IPS DF 19.7 (cell line): ENCODE measurements around the gene ROBO3.

Experiments used
- DNase-seq: peaks from one replicate; pipeline ENCODE4 v3.0.0-alpha.2; 2013; ENCODE audit warnings: low read depth, low spot score

The ROBO3 gene

DNA sequence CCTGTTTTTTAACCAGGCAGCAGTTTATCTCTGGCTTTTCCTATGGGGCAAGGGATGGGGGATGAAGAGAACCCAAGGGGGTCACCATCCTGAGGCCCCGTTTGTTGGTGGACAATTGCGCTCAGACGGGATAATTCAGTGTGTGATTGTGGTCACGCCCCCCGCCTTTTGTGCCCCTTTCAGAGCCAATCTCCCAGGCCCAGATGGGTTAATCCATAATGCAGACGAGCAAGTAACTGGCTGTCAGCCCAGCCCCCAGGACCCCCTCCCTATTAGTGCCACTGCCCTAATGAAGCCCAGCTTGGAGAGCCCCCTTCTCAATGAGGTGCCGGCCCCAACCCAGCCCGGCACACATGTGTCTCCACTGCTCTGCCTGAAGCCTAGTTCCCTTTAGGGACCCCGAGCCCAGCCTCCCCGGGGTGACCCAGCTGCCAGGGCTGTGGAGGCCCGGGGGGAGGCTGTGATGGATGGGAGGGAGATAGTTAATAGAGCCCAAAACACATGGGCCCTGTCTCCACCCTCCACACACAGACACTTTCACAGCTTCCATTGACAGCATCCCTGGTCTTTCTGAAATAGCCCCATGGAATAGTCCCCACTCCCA is 19.1 kb upstream of the ROBO3 start:
- DNase-seq, result no peak

GRCh38 chr11:124859171-124859570 is 6.1 kb upstream of the ROBO3 start:
- DNase-seq, result no peak

GRCh38 chr11:124861670-124862069 is 3.6 kb upstream of the ROBO3 start:
- no peak for DNase-seq

DNA sequence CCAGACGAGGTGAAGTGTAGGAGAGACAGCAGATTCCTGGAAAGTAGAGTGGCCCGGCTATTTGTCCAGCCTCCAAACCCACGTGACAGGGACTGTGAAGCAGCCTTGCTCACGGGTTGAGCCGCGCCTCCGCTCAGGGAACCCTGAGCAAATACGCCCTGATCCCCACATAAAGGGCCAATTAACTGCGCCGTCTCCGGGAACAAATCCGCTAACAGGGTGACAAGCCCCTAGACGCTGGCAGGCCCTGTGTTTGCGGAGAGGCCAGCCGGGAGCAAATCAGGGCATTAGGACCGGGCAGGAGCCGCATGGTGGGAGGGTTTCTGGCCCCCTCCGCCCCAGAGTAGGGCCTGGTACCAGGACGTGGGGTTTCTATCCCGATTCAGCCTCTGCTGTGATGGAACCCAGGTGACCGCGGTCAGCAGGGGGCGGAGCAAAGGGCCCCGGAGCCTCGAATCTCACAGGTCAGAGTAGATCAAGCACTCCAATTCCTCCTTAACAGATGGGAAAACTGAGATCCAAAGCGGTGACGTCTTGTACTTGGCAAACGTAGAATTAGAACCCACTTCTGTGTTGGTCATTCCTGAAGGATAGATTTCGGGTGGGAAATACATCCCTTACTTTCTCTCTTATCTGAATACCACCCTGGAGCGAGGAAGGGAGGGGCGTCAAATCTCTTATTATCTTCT is 2.0 kb upstream of the ROBO3 start:
- DNase-seq, result no peak

DNA sequence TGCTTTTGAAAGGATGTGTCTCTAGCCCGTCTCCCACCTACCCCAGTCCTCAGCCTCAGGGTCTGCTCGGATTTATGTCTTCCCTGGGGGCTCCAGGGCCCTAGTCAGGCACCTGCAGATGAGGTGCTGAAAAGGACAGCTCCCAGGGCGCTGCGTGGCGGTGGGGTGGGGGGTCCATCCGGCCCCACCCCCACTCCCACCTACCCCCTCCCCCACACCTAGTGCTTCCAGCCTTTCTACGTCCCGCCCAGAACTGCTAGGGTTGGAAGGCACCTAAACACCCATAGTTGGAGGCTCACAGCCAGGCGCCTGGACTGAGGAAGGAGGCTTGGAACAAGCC is 1.4 kb upstream of the ROBO3 start:
- DNase-seq, result no peak

DNA sequence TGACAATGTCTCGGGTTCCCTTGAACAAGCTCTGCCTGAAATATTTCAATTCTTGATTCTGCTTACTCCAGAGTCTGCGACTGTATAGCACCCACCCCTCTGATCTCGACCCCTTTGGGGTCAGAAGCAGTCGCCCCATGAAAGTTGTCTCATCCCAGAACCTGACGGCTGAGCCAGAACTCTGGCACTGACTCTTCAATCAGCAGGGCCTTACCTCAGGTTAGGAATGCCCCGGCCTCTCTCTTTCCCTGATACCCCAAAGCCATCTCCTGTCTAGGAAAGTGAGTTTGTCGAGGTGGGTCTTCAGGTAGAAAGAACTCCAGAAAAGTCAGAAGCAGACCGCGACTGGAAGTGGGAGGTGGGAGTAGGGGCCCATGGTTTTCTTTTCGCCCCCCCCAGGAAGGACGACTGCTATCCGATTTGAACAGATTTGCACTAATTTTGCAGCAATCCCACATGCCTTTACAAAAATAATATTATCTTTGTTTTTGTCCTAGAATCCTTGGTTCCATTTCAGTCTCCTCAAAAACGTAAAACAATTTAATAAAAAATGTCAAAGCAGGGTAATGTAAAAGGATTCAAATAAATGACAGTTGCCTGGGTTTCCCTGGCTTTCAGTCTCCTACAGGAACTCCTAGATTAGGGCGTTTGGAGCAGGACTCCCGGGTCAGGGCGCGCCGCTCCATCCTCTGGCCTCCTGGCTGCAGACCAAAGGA is 898 bp upstream of the ROBO3 start:
- no peak for DNase-seq

- no peak for DNase-seq
Measured at GRCh38 chr11:124864892-124865180, 396 bp upstream of the ROBO3 start.

GRCh38 chr11:124865902-124866851 is 945 bp downstream of the ROBO3 start:
- no peak for DNase-seq

DNA sequence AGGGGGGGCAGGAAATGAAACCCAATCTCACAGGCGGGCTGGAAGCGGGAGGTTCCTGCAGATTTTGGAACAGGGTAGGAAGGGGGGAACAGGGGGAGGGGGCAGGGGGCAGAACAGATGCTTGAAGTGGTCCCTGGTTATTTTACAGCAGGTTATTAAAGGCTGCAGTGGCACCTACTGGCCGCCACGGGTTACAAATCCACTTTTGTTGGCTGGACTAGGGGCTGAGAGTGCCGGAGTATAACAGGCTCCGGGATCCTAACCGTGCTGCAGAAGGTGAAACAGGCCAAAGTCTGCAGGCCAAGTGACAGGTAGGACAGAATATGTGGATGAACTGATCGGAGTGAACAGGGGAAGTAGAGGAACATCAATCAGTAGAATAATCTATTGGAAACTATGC is 2.5 kb downstream of the ROBO3 start:
- DNase-seq, result no peak

DNA sequence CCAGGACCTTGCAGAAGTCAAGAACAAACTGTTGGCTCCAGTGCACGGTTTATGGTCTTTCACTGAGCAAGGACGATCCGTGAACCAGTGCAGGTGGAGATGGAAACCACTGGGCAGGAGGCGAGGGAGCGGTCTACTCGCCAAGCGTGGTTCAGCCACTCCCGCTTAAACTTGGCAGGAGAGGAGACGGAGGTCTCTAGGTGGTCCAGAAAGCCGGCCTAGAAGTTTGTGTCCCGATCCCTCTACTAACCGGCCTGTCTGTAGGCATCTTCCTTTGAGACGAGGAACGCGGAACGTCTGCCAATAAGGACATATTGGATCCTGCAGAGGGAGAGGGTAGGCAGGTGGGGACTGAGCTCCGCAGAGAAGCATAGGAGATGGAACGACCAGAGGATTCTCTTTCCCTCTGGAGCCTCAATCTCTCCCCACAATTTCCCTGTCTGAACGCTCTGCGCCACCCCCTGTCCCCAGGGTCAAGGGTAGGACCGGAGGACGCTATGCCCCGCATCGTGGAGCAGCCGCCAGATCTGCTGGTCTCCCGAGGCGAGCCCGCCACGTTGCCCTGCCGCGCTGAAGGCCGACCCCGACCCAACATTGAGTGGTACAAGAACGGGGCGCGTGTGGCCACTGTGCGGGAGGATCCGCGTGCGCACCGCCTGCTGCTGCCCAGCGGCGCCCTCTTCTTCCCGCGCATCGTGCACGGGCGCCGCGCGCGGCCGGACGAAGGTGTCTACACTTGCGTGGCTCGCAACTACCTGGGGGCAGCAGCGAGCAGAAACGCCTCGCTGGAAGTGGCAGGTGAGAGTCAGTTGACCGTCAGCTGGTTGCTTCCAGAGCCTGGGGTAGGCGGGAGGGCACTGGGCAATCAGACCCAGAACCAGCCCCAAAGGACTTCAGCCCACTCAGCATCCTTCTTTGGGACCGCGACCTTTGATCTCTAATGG is 3.4 kb downstream of the ROBO3 start:
- no peak for DNase-seq

DNA sequence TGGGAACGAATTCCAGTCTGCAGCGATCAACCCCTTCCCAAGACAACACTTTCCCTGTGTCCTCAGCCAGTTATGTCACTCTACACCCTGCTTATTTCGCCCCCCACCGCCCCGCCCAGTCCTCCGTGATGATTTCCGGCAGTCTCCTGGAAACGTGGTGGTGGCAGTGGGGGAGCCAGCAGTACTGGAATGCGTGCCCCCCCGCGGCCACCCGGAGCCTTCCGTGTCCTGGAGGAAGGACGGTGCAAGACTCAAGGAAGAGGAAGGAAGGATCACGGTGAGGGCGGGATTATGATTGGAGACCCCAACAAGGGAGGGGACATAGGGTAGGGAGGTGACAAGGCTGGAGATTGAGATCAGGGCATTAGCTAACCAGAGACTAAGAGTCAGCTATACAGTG is 4.1 kb downstream of the ROBO3 start:
- no peak for DNase-seq

- DNase-seq, result no peak
Measured at GRCh38 chr11:124869856-124870387, 4.7 kb downstream of the ROBO3 start.

DNA sequence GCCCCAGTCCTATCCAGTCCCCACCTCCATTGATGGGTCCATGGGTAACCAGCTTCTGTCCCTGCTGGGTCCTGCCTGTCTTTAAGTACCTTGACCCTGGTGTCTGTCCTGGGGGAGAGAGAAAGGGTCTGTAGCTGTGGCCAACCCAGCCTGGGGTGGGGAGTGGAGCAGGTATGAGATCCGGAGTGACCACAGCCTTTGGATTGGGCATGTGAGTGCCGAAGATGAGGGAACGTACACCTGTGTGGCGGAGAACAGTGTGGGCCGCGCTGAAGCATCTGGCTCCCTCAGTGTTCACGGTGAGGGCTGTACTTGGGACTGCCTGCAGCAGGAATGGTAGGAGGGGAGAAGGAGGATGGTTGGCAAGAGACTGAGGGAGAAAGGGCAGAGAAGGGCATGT is 5.2 kb downstream of the ROBO3 start:
- no peak for DNase-seq

- DNase-seq, result no peak
Measured at GRCh38 chr11:124872280-124872679, 7.0 kb downstream of the ROBO3 start.

GRCh38 chr11:124872741-124873140 is 7.5 kb downstream of the ROBO3 start:
- no peak for DNase-seq

DNA sequence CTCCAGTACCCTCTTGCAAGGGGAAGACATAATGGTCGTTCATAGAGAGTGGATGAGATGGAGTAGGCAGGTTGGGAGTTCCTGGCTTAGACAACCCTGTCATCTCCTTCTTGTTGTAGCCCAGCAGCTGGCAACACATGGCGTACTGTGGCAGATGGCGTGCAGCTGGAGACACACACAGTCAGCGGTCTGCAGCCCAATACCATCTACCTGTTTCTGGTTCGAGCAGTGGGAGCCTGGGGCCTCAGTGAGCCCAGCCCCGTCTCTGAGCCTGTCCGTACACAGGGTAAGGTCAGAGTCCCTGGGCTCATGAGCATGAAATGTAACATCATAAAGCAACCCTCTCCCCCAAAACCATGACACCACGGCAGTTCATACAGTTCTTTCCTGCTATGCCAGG is 8.7 kb downstream of the ROBO3 start:
- no peak for DNase-seq

DNA sequence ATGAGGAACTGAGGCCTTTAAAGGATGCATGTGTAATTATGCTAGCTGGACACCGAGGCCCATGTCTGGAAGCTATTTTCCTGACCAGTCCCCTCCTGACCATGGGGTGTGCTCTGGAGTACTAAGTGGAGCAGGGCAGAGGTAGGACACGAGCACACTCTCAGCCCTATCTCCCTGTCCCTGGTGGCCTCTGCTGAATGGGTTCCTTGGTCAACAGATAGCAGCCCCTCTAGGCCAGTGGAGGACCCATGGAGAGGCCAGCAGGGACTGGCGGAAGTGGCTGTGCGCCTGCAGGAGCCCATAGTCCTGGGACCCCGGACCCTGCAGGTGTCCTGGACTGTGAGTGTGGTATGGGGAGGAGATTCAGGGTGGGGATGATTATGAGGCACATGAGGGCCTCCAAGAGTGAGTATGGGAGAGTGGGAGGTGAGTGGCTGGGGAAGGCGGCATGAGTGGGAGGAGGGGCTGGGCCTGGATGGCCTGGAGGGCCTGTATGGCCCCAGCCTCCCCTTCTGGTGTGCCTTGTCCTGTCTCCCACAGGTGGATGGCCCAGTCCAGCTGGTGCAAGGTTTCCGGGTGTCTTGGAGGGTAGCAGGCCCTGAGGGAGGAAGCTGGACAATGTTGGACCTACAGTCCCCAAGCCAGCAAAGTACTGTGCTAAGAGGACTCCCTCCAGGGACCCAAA is 9.5 kb downstream of the ROBO3 start:
- DNase-seq, result no peak

DNA sequence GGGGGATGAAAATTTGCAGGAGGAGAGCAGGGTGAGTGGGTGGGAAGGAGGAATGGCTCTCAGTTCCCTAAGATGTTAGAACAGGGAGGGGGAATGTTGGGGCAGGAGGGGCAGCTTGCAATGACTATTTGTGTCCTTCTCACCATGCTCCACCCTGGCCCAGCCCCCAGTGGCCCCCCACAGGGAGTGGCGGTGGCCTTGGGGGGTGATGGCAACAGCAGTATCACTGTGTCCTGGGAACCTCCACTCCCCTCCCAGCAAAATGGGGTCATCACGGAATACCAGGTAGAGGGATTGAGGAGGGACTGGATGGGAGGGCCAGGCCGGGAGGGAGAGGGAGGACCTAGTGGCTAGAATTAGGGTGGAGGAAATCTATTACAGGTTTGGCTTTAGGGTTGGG is 10.2 kb downstream of the ROBO3 start:
- DNase-seq, result no peak

- peak; percentile 80 for DNase-seq
Measured at GRCh38 chr11:124875943-124876817, 10.9 kb downstream of the ROBO3 start.
